K562 (cell line): Measurements from ENCODE around the gene DHX8. TPM values are rescaled to one million over a fixed set of nuclear protein-coding genes. Genes with fewer than 3 reads are reported as not detected.

Experiments used
- ATAC-seq: fragments of 200-7000 bp; cut with Tn5 transposase; 3 replicates; pipeline ENCODE4 v1.9.1; 2020; ENCODE audit warnings: moderate library complexity
- BruUV-seq: library from RNA; stranded (reverse); fragments of 400-500 nt; replicated peaks from 2 replicates; lab custom pipeline; 2021; lab: Mats Ljungman, UMichigan
- CTCF ChIA-PET: fragments of 300-600 bp; formaldehyde crosslinking; extraction: SDS; loops from one replicate; lab custom pipeline; 2021; ENCODE audit warnings: low intra/inter-chr PET ratio; lab: Yijun Ruan, JAX
- POLR2A ChIA-PET: fragments of 300-600, 350-650 bp; sonication (Branson Sonifier 250); formaldehyde crosslinking; extraction: SDS; loops from one replicate; lab custom pipeline; 2021; ENCODE audit warnings: antibody characterized with exemption, inconsistent platforms; lab: Yijun Ruan, JAX
- DNase-seq, 4 experiments: peaks; one replicate each; pipeline versions ENCODE4 v3.0.0 to v3.0.0-alpha.2; 2011 to 2018; ENCODE audit warnings: low spot score in 3 of 4, mixed read lengths in 3 of 4; ENCODE audit errors: extremely low read depth in 1 of 4
- FAIRE-seq: peaks from 2 replicates; lab custom pipeline; 2011; peaks lifted over from hg19 to GRCh38; lab: Jason Lieb, UNC
- H2AFZ ChIP-seq: 2 replicates; pipeline ENCODE4 v1.6.0; 2011; ENCODE audit warnings: low read depth, low read length, control low read depth, inconsistent platforms
- H3K27ac ChIP-seq: fragments of 200-600 bp; 3 replicates; pipeline ENCODE4 v1.8.0; 2011; ENCODE audit warnings: low read depth, mild to moderate bottlenecking, control low read depth, inconsistent platforms, low read length, moderate library complexity, mixed read lengths; ENCODE audit errors: extremely low read depth
- H3K27me3 ChIP-seq, 2 experiments: fragments of 300-600 bp in 1 of 2; 2 replicates in 1 of 2; 3 replicates in 1 of 2; pipeline versions ENCODE4 v1.6.0 to v1.8.0; 2011; ENCODE audit warnings: inconsistent platforms in 2 of 2, low read length in 2 of 2, mild to moderate bottlenecking in 1 of 2, mixed read lengths in 1 of 2, moderate library complexity in 1 of 2; ENCODE audit not compliant: control insufficient read depth in 2 of 2, insufficient read depth in 2 of 2
- H3K36me3 ChIP-seq: fragments of 300-600 bp; 3 replicates; pipeline ENCODE4 v1.8.0; 2011; ENCODE audit warnings: mild to moderate bottlenecking, low read length, inconsistent platforms; ENCODE audit not compliant: control insufficient read depth, insufficient read depth
- H3K4me1 ChIP-seq, 2 experiments: fragments of 200-600 bp in 1 of 2; replicated peaks in 1 of 2; 2 replicates in 1 of 2; 3 replicates in 1 of 2; pipeline versions ENCODE4 v1.5.1 to v1.8.0; 2011; ENCODE audit warnings: inconsistent platforms in 2 of 2, low read length in 2 of 2, mild to moderate bottlenecking in 1 of 2, mixed read lengths in 1 of 2, moderate library complexity in 1 of 2; ENCODE audit not compliant: control insufficient read depth in 2 of 2, insufficient read depth in 2 of 2
- H3K4me2 ChIP-seq: 2 replicates; pipeline ENCODE4 v1.6.1; 2011; ENCODE audit warnings: low read length, control low read depth, inconsistent platforms, mixed read lengths; ENCODE audit not compliant: insufficient read depth
- H3K4me3 ChIP-seq: fragments of 200-600 bp; sonication (generic), shearing (Covaris generic); 2 replicates; pipeline ENCODE4 v1.5.1; 2016; ENCODE audit warnings: control low read depth, inconsistent platforms
- H3K79me2 ChIP-seq: fragments of 200-600 bp; 3 replicates; pipeline ENCODE4 v1.8.0; 2011; ENCODE audit warnings: low read length, inconsistent platforms; ENCODE audit not compliant: control insufficient read depth, insufficient read depth
- H3K9ac ChIP-seq, 2 experiments: 2 replicates each; pipeline versions ENCODE4 v1.6.0 to v1.6.1; 2011; ENCODE audit warnings: low read depth in 2 of 2, low read length in 2 of 2, control low read depth in 1 of 2, inconsistent platforms in 1 of 2, mild to moderate bottlenecking in 1 of 2, mixed read lengths in 1 of 2; ENCODE audit not compliant: insufficient read depth in 1 of 2
- H3K9me1 ChIP-seq: one replicate; pipeline ENCODE4 v1.6.0; 2011; ENCODE audit warnings: inconsistent platforms, mild to moderate bottlenecking, low read length, moderate library complexity; ENCODE audit not compliant: control insufficient read depth, insufficient read depth
- H3K9me3 ChIP-seq: replicated peaks from 2 replicates; pipeline ENCODE4 v1.5.1; 2011; ENCODE audit warnings: low read depth, low read length, inconsistent platforms; ENCODE audit not compliant: control insufficient read depth, insufficient read depth
- H4K20me1 ChIP-seq: replicated peaks from 2 replicates; pipeline ENCODE4 v1.6.1; 2011; ENCODE audit warnings: low read length, inconsistent platforms, mixed read lengths; ENCODE audit not compliant: control insufficient read depth, insufficient read depth
- ASH1L ChIP-seq: fragments of 450-650 bp; IDR thresholded peaks from 2 replicates; pipeline ENCODE4 v1.6.1; 2018; ENCODE audit warnings: borderline replicate concordance, mild to moderate bottlenecking, low read depth; ENCODE audit not compliant: partially characterized antibody
- CBX8 ChIP-seq: fragments of 200-600 bp; sonication (generic); IDR thresholded peaks from 2 replicates; pipeline ENCODE4 v1.6.1; 2012; ENCODE audit warnings: borderline replicate concordance, mixed run types, low read depth, mild to moderate bottlenecking, moderate library complexity, mixed read lengths, low read length, control low read depth, inconsistent platforms; ENCODE audit not compliant: poor library complexity, severe bottlenecking; ENCODE audit errors: extremely low read depth
- HDAC3 ChIP-seq: fragments of 450-650 bp; IDR thresholded peaks from 2 replicates; pipeline ENCODE4 v1.6.1; 2018; ENCODE audit warnings: borderline replicate concordance, mild to moderate bottlenecking, moderate library complexity; ENCODE audit not compliant: partially characterized antibody
- MYC ChIP-seq, 2 experiments: fragments of 250-450 bp in 1 of 2; sonication (Bioruptor Pico) in 1 of 2; IDR thresholded peaks; 2 replicates each; pipeline versions ENCODE4 v1.5.1 to v1.6.1; 2012 to 2021; ENCODE audit warnings: low read depth in 2 of 2, borderline replicate concordance in 1 of 2, improper control_type of control experiment in 1 of 2, low read length in 1 of 2, mild to moderate bottlenecking in 1 of 2, moderate library complexity in 1 of 2
- SMARCC2 ChIP-seq: fragments of 450-650 bp; IDR thresholded peaks from 2 replicates; pipeline ENCODE4 v1.6.1; 2017; ENCODE audit warnings: antibody characterized with exemption, moderate library complexity, mild to moderate bottlenecking, low read depth
- SPI1 ChIP-seq: IDR thresholded peaks from 2 replicates; pipeline ENCODE4 v1.6.1; 2011; ENCODE audit warnings: low read depth, low read length, control low read depth, borderline replicate concordance
- SRSF1 ChIP-seq: fragments of 200-400 bp; formaldehyde crosslinking; IDR thresholded peaks from 2 replicates; pipeline ENCODE4 v1.6.1; 2017; ENCODE audit warnings: mild to moderate bottlenecking, low read depth, low read length, moderate library complexity
- THAP12 ChIP-seq: fragments of 250-450 bp; sonication (Bioruptor Pico); IDR thresholded peaks from 2 replicates; pipeline ENCODE4 v1.9.0; 2021; ENCODE audit warnings: mild to moderate bottlenecking, inconsistent platforms
- USF2 ChIP-seq: sonication (generic); formaldehyde crosslinking; IDR thresholded peaks from 2 replicates; pipeline ENCODE4 v1.5.0; 2020; ENCODE audit warnings: missing genetic modification reagents
- ZBTB7A ChIP-seq: IDR thresholded peaks from 2 replicates; pipeline ENCODE4 v1.6.1; 2011; ENCODE audit warnings: low read depth, mild to moderate bottlenecking, low read length, moderate library complexity, borderline replicate concordance; ENCODE audit not compliant: control insufficient read depth
- ZC3H4 ChIP-seq: sonication (generic); formaldehyde crosslinking; IDR thresholded peaks from 2 replicates; pipeline ENCODE4 v1.9.0; 2021; ENCODE audit warnings: missing genetic modification reagents, borderline replicate concordance
- ZFP30 ChIP-seq: fragments of 250-450 bp; sonication (Bioruptor Pico); IDR thresholded peaks from 2 replicates; pipeline ENCODE4 v1.8.0; 2022; ENCODE audit warnings: moderate library complexity, mild to moderate bottlenecking, inconsistent platforms, borderline replicate concordance
- ZNF184 ChIP-seq: sonication (generic); formaldehyde crosslinking; IDR thresholded peaks from 2 replicates; pipeline ENCODE4 v1.5.0; 2020; ENCODE audit warnings: missing genetic modification reagents
- ZNF583 ChIP-seq: fragments of 250-450 bp; sonication (Bioruptor Pico); IDR thresholded peaks from 2 replicates; pipeline ENCODE4 v1.4.0; 2020
- ZNF780A ChIP-seq: fragments of 250-450 bp; sonication (Bioruptor Pico); IDR thresholded peaks from 2 replicates; pipeline ENCODE4 v1.5.0; 2021; ENCODE audit warnings: mild to moderate bottlenecking
- WGBS: fragments of 100-300 bp; shearing (Covaris generic); methylation state at CpG from one replicate; pipeline ENCODE4 v1.1.6; 2016; ENCODE audit warnings: low coverage, mixed read lengths; ENCODE audit not compliant: insufficient coverage; ENCODE audit errors: missing lambda C conversion rate; 5-methylcytosine and 5-hydroxymethylcytosine counted together
- in situ Hi-C: fragments of 300-500 bp; cut with MboI; formaldehyde crosslinking; loops from 4 replicates; pipeline ENCODE4 v1.15.0; 2018; ENCODE audit warnings: inconsistent platforms, mixed read lengths
- intact Hi-C: fragments of 100-400 bp; cut with micrococcal nuclease; formaldehyde crosslinking; loops from 2 replicates; pipeline ENCODE4 v1.14.2; 2022
- polyA plus RNA-seq, 8 experiments: library from polyadenylated mRNA; depleted of rRNA in 4 of 8; stranded (reverse) in 5 of 8; unstranded in 3 of 8; fragments of >200 nt; fragmentation: Nextera tagmentation in 2 of 8; fragmentation: Illumina TruSeq in 1 of 8; extraction: Ambion mirVana in 2 of 8; extraction: Trizol in 1 of 8; gene quantifications; 2 replicates each; pipeline versions ENCODE4 v1.2.1 to v1.2.3, GENCODE V29; 2011 to 2014; ENCODE audit warnings: inconsistent platforms in 1 of 8, missing spikeins in 1 of 8
- total RNA-seq, 7 experiments: library from RNA; depleted of rRNA in 6 of 7; stranded (reverse); fragments of >200 nt in 6 of 7; fragmentation: Illumina TruSeq in 2 of 7; extraction: Trizol in 2 of 7; gene quantifications; 2 replicates each; pipeline versions ENCODE4 v1.2.1 to v1.2.3, GENCODE V29; 2011 to 2021; ENCODE audit warnings: low replicate concordance in 1 of 7

The DHX8 gene
- total and polyA plus RNA-seq, 9 of the 15 experiments (the other 6 are each of a cell fraction or from before 2014, with no cell fraction given) = 16.7 to 42.5 (median 25.6) TPM

DNA sequence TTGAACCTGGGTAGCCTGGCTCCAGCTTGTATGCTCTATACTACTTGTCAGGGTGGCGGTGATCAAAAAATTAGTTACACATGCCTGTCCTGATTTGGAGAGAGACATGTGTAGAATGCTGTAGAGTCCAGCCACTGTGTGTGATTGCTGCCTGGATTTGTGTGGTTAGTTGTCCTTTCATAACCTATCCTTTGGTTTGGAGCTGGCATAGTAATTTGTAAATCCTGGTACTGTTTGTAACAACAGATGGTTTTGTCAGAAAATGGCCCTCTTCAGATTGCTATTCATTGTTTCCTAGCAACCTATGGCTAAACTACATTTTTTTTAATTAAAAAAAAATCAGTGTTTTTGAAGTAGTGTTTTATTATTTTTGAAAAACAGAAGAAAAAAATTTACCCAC, 31.9 kb downstream of the DHX8 start:
- TF ChIP-seq ZC3H4 (CRISPR knock-in tag) (no peak), HDAC3 (no peak), ZBTB7A (no peak), ZNF184 (CRISPR knock-in tag) (no peak), ZNF780A (no peak), ASH1L (no peak), SPI1 (no peak), ZFP30 (CRISPR knock-in tag) (no peak), SMARCC2 (no peak), SRSF1 (no peak), CBX8 (no peak), ZNF583 (no peak), MYC (IDR thresholded peaks at IDR 0.05; ENCODE audit: low read depth, low read length) (no peak), MYC (CRISPR knock-in tag; IDR thresholded peaks at IDR 0.05; ENCODE audit: borderline replicate concordance, low read depth) (no peak), USF2 (CRISPR knock-in tag) (no peak), THAP12 (CRISPR knock-in tag) (no peak)
- Histone ChIP-seq H3K4me1 (no peaks in the 10 kb centered on the region), H3K27me3 (no peaks in the 10 kb centered on the region), H3K9me1 (no peaks in the 10 kb centered on the region), H3K79me2 (no peaks in the 10 kb centered on the region), H3K4me3 (no peak overlapping the region), H3K9ac (no peak overlapping the region), H3K9me3 (no peaks in the 10 kb centered on the region), H4K20me1 (no peaks in the 10 kb centered on the region; the same call in 1 of the 2 replicates), H3K27ac (no peak overlapping the region), H2AFZ (no peak overlapping the region), H3K36me3 (peaks cover 67% of the 10 kb centered on the region), H3K4me2 (no peak overlapping the region)
- whole genome bisulfite sequencing = 82% methylated on average over 1 of the region's 1 CpG
- intact Hi-C loops (no loop called here), in situ Hi-C loops (no loop called here)
- ChIA-PET POLR2A (no interaction called here), CTCF (no interaction called here)
- ATAC-seq = no peak
- BruUV-seq = no TSS peak
- FAIRE-seq = no peak
- DNase-seq = no peak
